GM12891 (cell line): ENCODE measurements around the gene CMBL.

Source experiments
- POLR2A ChIP-seq: IDR thresholded peaks from 2 replicates; pipeline ENCODE4 v1.6.1; 2011; ENCODE audit warnings: low read depth, low read length, control low read depth
- POLR2AphosphoS5 ChIP-seq: IDR thresholded peaks from 2 replicates; pipeline ENCODE4 v1.6.1; 2011; ENCODE audit warnings: low read depth, low read length, control low read depth
- SPI1 ChIP-seq: IDR thresholded peaks from 2 replicates; pipeline ENCODE4 v1.6.1; 2011; ENCODE audit warnings: low read depth, low read length, control low read depth
- TAF1 ChIP-seq: IDR thresholded peaks from 2 replicates; pipeline ENCODE4 v1.6.1; 2011; ENCODE audit warnings: low read depth, low read length, control low read depth

GRCh38 chr5:10248378-10249260, 59.1 kb downstream of the CMBL start:
- TF ChIP-seq POLR2A: no peak
- no peak for TF ChIP-seq POLR2AphosphoS5
- no peak for TF ChIP-seq TAF1
- no peak for TF ChIP-seq SPI1
